Thyroid gland (tissue), 4 donors: ENCODE measurements around the gene TGIF2. TPM values are rescaled to one million over a fixed set of nuclear protein-coding genes. Genes with fewer than 3 reads are reported as not detected.

Experiments used
- DNase-seq, 2 donors: peaks; one replicate each; pipeline ENCODE4 v3.0.0-alpha.2; 2019
- H3K27ac ChIP-seq, 3 donors: fragments of 200-600 bp; sonication (generic); 1 replicate in 2 of 3; 2 replicates in 1 of 3; pipeline ENCODE4 v1.5.1; 2016 to 2019; ENCODE audit warnings: mild to moderate bottlenecking in 1 of 3, moderate library complexity in 1 of 3
- H3K27me3 ChIP-seq: fragments of 200-600 bp; sonication (generic); one replicate; pipeline ENCODE4 v1.5.1; 2019
- H3K36me3 ChIP-seq, 2 donors: fragments of 200-600 bp; sonication (generic); one replicate each; pipeline ENCODE4 v1.5.1; 2016 to 2019
- H3K4me1 ChIP-seq, 2 donors: fragments of 200-600 bp; sonication (generic); one replicate each; pipeline ENCODE4 v1.5.1; 2017 to 2019
- H3K4me3 ChIP-seq, 3 donors: fragments of 200-600 bp; sonication (generic); replicated peaks in 1 of 3; 1 replicate in 2 of 3; 2 replicates in 1 of 3; pipeline ENCODE4 v1.5.1; 2016; ENCODE audit warnings: mild to moderate bottlenecking in 1 of 3
- H3K9me3 ChIP-seq: fragments of 200-600 bp; sonication (generic); one replicate; pipeline ENCODE4 v1.5.1; 2017
- POLR2A ChIP-seq, 2 donors: fragments of 450-650 bp; IDR thresholded peaks; one replicate each; pipeline ENCODE4 v1.6.1; 2017; ENCODE audit warnings: antibody characterized with exemption in 2 of 2, mild to moderate bottlenecking in 2 of 2, moderate library complexity in 1 of 2
- WGBS, 2 donors: methylation state at CpG; one replicate each; pipeline ENCODE4 v1.1.5; 2017; 5-methylcytosine and 5-hydroxymethylcytosine counted together
- intact Hi-C: fragments of 100-400 bp; cut with DNase I; formaldehyde crosslinking; loops from one replicate; pipeline ENCODE4 v1.15.1; 2023
- total RNA-seq, 4 donors: library from RNA; depleted of rRNA; stranded (reverse); fragments of >200 nt; gene quantifications; one replicate each; pipeline ENCODE4 v1.2.3, GENCODE V29; 2016
- TF ChIP-seq, protein P1 (sequence below), 6 experiments: fragments of 200-600 bp in 3 of 6; fragments of 450-650 bp in 3 of 6; sonication (generic) in 3 of 6; IDR thresholded peaks; one replicate each; pipeline ENCODE4 v1.5.1; 2016 to 2019; ENCODE audit warnings: antibody characterized with exemption in 6 of 6, mild to moderate bottlenecking in 2 of 6, inconsistent platforms in 1 of 6, moderate library complexity in 1 of 6

Gene TGIF2
- total RNA-seq, 4 donors from 2014 or later: 14.2 to 28.8 (median 18.9) TPM

- H3K27ac ChIP-seq: no peak overlapping the region
- WGBS, 2 donors: 77 to 83% methylated on average over 2 of the region's 2 CpGs
- DNase-seq: no peak
- H3K4me3 ChIP-seq: no peak overlapping the region
- peaks cover 16% of the 10 kb centered on the region in 2 donors for H3K4me1 ChIP-seq
- H3K36me3 ChIP-seq: peaks cover 16 to 22% of the 10 kb centered on the region in 2 donors
- intact Hi-C loops: no loop called here
- no peaks in the 10 kb centered on the region for H3K27me3 ChIP-seq
- H3K9me3 ChIP-seq: no peaks in the 10 kb centered on the region
- TF ChIP-seq, protein P1, sequence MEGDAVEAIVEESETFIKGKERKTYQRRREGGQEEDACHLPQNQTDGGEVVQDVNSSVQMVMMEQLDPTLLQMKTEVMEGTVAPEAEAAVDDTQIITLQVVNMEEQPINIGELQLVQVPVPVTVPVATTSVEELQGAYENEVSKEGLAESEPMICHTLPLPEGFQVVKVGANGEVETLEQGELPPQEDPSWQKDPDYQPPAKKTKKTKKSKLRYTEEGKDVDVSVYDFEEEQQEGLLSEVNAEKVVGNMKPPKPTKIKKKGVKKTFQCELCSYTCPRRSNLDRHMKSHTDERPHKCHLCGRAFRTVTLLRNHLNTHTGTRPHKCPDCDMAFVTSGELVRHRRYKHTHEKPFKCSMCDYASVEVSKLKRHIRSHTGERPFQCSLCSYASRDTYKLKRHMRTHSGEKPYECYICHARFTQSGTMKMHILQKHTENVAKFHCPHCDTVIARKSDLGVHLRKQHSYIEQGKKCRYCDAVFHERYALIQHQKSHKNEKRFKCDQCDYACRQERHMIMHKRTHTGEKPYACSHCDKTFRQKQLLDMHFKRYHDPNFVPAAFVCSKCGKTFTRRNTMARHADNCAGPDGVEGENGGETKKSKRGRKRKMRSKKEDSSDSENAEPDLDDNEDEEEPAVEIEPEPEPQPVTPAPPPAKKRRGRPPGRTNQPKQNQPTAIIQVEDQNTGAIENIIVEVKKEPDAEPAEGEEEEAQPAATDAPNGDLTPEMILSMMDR (IDR thresholded peaks at IDR 0.05): no peak
- TF ChIP-seq POLR2A (IDR thresholded peaks at IDR 0.05): no peak
Observed at GRCh38 chr20:36579996-36580545, 6.7 kb downstream of the TGIF2 start.

GRCh38 chr20:36582322-36582721 is 8.9 kb downstream of the TGIF2 start:
- intact Hi-C loops: no loop called here
- no peak for DNase-seq
- Histone ChIP-seq H3K36me3 (peaks cover 16 to 22% of the 10 kb centered on the region in 2 donors), H3K4me3 (no peak overlapping the region), H3K9me3 (no peaks in the 10 kb centered on the region), H3K27ac (no peak overlapping the region), H3K4me1 (no peaks in the 10 kb centered on the region), H3K27me3 (no peaks in the 10 kb centered on the region)
- 87 to 92% methylated on average over 4 of the region's 4 CpGs for WGBS, 2 donors
- TF ChIP-seq, protein P1 (IDR thresholded peaks at IDR 0.05): no peak
- no peak for TF ChIP-seq POLR2A (IDR thresholded peaks at IDR 0.05)

DNA sequence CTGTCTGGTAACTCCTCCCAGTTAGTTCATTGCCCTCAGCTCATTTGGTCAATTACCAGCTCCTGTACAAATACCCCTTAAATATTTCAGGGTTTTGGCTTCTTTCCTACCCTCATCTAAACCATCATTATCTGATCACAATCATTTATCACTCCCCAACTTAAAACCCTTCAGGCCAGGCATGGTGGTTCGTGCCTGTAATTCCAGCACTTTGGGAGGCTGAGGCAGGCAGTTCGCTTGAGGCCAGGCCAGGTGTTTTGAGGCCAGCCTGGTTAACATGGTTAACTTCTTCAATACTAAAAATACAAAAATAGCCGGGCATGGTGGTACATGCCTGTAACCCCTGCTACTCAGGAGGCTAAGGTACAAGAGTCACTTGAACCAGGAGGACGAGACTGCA is 9.4 kb downstream of the TGIF2 start:
- Histone ChIP-seq H3K27ac (no peak overlapping the region), H3K27me3 (no peaks in the 10 kb centered on the region), H3K4me1 (no peaks in the 10 kb centered on the region), H3K9me3 (no peaks in the 10 kb centered on the region), H3K36me3 (peaks cover 16 to 22% of the 10 kb centered on the region in 2 donors), H3K4me3 (no peak overlapping the region)
- TF ChIP-seq POLR2A (IDR thresholded peaks at IDR 0.05): no peak
- TF ChIP-seq, protein P1 (IDR thresholded peaks at IDR 0.05): no peak
- intact Hi-C loops: no loop called here
- WGBS, 2 donors: 88 to 92% methylated on average over 4 of the region's 4 CpGs
- DNase-seq: no peak

- no peak for DNase-seq
- TF ChIP-seq, protein P1 (IDR thresholded peaks at IDR 0.05): no peak
- no peak for TF ChIP-seq POLR2A (IDR thresholded peaks at IDR 0.05)
- no peak overlapping the region for H3K4me3 ChIP-seq
- H3K27ac ChIP-seq: no peak overlapping the region
- intact Hi-C loops: no loop called here
- no peaks in the 10 kb centered on the region for H3K9me3 ChIP-seq
- peaks cover 16 to 22% of the 10 kb centered on the region in 2 donors for H3K36me3 ChIP-seq
- no peaks in the 10 kb centered on the region for H3K27me3 ChIP-seq
- H3K4me1 ChIP-seq: no peaks in the 10 kb centered on the region
- 87 to 90% methylated on average over 2 of the region's 2 CpGs for WGBS, 2 donors
Observed at GRCh38 chr20:36584018-36584481, 10.7 kb downstream of the TGIF2 start.

DNA sequence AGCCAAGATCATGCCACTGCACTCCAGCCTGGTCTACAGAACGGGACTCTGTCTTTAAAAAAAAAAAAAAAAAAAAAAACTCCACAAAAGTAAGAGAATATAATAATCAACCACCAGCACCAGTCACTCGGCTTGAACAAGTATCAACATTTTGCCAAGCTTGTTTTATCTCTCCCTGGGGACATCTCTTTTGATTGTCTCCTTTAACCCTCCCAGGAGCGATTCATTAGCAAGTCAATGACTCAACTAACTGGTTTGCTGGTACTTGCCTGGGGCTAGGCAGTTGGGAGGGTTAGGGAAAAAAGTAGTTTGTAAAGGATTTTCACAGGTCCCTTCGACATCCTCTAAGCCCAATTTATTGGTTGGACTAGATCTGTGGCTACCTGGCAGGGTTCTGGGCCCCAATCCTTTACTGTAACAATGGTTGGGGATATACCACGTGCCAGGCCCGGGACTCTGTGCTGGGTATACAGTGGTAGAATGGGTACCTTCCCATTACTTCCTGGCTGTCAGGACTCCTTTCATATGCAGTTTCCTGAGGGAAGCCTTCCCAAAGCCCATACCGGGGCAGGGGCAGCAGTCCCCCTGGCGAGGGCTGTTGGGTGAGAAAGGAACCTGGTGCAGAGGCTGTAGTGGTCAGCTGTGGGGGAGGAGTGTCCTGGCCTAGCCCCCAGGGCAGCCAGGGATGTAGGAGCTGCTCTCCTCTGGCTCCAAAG is 12.2 kb downstream of the TGIF2 start:
- H3K4me1 ChIP-seq: no peaks in the 10 kb centered on the region
- no peak overlapping the region for H3K27ac ChIP-seq
- no peak for TF ChIP-seq POLR2A (IDR thresholded peaks at IDR 0.05)
- TF ChIP-seq, protein P1 (IDR thresholded peaks at IDR 0.05): no peak
- no peak for DNase-seq
- WGBS, 2 donors: 77 to 80% methylated on average over 4 to 6 of the region's 8 CpGs
- H3K9me3 ChIP-seq: no peaks in the 10 kb centered on the region
- H3K4me3 ChIP-seq: no peak overlapping the region
- no peaks in the 10 kb centered on the region for H3K27me3 ChIP-seq
- intact Hi-C loops: no loop called here
- H3K36me3 ChIP-seq: peaks cover 6 to 14% of the 10 kb centered on the region in 2 donors
